DMS153 treated with DMSO at 0.1 percent for 48 hours (cell line): ENCODE measurements around the gene ZNF580.
A peak's percentile ranks its signal among the peaks of the same experiment; 100 is the strongest.

ENCODE experiments used
- DNase-seq: peaks from one replicate; lab custom pipeline; 2025; ENCODE audit not compliant: unreplicated experiment; lab: John Stamatoyannopoulos, UW

ZNF580 gene

GRCh38 chr19:55658846-55659459 is 18.2 kb downstream of the ZNF580 start:
- no peak for DNase-seq

- no peak for DNase-seq
Measured at GRCh38 chr19:55659822-55660221, 19.0 kb downstream of the ZNF580 start.

- no peak for DNase-seq
Measured at GRCh38 chr19:55660404-55660803, 19.6 kb downstream of the ZNF580 start.

- DNase-seq: no peak
Measured at GRCh38 chr19:55660991-55661390, 20.2 kb downstream of the ZNF580 start.

- no peak for DNase-seq
Measured at GRCh38 chr19:55661826-55662225, 21.0 kb downstream of the ZNF580 start.

GRCh38 chr19:55663846-55664536 is 23.2 kb downstream of the ZNF580 start:
- DNase-seq: no peak

GRCh38 chr19:55666343-55667005 is 25.7 kb downstream of the ZNF580 start:
- no peak for DNase-seq

- DNase-seq: no peak
Measured at GRCh38 chr19:55667006-55667381, 26.2 kb downstream of the ZNF580 start.

GRCh38 chr19:55667511-55667910 is 26.7 kb downstream of the ZNF580 start:
- no peak for DNase-seq

GRCh38 chr19:55667958-55668357 is 27.2 kb downstream of the ZNF580 start:
- DNase-seq: no peak

- DNase-seq: no peak
Measured at GRCh38 chr19:55668603-55669348, 28.0 kb downstream of the ZNF580 start.

GRCh38 chr19:55669418-55670279 is 28.8 kb downstream of the ZNF580 start:
- no peak for DNase-seq

GRCh38 chr19:55670280-55671053 is 29.7 kb downstream of the ZNF580 start:
- DNase-seq: no peak

GRCh38 chr19:55671054-55671378 is 30.2 kb downstream of the ZNF580 start:
- no peak for DNase-seq

- no peak for DNase-seq
Measured at GRCh38 chr19:55672418-55672817, 31.6 kb downstream of the ZNF580 start.

- DNase-seq: no peak
Measured at GRCh38 chr19:55673465-55673864, 32.7 kb downstream of the ZNF580 start.

- DNase-seq: no peak
Measured at GRCh38 chr19:55673889-55674288, 33.1 kb downstream of the ZNF580 start.

GRCh38 chr19:55674459-55674840 is 33.6 kb downstream of the ZNF580 start:
- DNase-seq: no peak

- DNase-seq: peak; percentile 78
Measured at GRCh38 chr19:55674841-55675660, 34.2 kb downstream of the ZNF580 start, which contains the start of gene EPN1. Gene EPN1 (plus strand): TSS chr19:55675226. CDS start chr19:55678628, 3,402 bp downstream.
